Measurements from ENCODE around the gene ACTL8. TPM values are rescaled to one million over a fixed set of nuclear protein-coding genes. Genes with fewer than 3 reads are reported as not detected.

The ACTL8 gene, protein sequence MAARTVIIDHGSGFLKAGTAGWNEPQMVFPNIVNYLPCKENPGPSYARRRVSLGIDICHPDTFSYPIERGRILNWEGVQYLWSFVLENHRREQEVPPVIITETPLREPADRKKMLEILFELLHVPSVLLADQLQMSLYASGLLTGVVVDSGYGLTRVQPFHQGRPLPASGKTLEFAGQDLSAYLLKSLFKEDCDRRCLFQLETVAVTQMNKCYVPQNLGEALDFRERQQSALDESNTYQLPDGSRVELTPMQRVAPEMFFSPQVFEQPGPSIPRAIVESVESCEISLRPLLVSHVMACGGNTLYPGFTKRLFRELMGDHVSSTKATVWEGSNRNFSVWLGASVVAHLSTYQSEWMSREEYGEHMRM
- total RNA-seq: not detected in 2 replicates

GRCh38 chr1:17755120-17755519 lies at the start of gene ACTL8:
ACTL8 (plus strand) TSS chr1:17755333; CDS start chr1:17823009, 67,676 bp downstream.
- DNase-seq (ENCODE audit: low read depth, low spot score): no peak

DNA sequence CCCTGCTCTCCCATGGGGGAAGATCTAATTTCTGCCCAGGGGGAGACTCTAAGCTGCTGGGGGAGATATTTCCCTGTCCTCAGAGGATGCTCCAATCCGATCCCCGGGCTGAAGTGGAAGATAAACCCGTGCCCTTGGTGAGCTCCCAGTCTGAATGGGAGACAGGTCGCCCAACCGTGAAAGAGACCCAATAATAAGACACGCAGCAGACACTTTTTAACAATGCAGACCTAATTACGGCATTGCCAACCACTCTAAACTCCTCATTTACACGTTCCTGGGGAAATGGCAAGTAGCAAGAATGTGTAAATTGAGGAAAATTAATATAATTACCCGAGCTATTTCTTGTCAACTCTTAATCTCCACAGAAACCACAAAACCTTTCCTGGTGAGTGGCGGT lies 48.7 kb upstream of the ACTL8 start:
- no peak for DNase-seq (ENCODE audit: low read depth, low spot score)

DNA sequence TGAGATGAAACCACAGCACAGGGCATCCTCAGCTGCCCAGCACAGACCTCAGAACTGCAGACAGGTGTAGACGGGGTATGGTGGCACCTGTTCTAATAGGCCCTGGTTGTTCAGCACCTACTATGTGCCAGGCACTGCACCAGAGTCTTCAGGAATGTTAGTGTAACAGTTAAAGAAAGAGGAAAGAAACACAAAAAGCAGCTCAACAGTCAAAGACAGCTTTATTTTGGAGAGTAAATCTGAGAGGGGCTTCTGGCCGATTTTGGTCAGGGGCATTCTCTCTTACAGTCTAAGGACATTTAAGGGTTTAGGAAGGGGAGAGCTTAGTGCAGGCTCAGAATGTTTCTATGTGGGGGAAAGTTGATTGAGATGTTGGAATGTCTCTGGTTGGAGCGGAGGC lies 45.2 kb upstream of the ACTL8 start:
- no peak for DNase-seq (ENCODE audit: low read depth, low spot score)

DNA sequence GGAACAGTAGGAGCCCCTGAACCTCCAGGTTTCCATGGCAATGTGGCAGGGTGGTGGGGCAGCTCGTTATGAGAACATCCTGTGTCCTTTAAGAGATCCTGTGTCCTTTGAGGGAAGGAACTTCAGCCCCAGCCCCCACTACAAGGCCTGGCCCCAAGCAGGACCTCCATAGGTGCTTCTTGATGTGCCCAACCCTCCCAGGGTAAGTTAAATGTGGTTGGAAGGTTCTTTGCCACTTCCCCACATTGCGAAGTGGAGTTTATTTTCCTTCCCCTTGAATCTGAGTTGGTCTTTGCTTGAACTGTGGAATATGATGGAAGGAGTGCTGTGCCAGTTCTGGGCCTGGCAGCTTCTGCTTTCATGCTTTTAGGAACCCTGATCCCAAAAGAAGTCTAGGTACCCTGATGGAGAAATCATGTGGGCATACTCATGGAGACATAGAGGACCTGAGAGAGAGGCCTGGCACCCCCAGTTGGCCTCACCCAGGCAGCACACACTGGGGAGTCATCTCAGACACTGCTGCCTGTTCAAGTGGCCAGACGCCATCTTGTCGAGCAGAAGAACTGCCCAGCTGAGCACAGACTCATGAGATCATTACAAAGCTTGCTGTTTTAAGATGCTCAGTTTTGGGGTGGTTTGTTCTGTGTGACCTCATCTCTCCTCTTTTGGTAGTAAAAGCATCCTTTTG lies 44.1 kb upstream of the ACTL8 start:
- DNase-seq (ENCODE audit: low read depth, low spot score): no peak

GRCh38 chr1:17711577-17711910 lies 43.6 kb upstream of the ACTL8 start:
- no peak for DNase-seq (ENCODE audit: low read depth, low spot score)

DNA sequence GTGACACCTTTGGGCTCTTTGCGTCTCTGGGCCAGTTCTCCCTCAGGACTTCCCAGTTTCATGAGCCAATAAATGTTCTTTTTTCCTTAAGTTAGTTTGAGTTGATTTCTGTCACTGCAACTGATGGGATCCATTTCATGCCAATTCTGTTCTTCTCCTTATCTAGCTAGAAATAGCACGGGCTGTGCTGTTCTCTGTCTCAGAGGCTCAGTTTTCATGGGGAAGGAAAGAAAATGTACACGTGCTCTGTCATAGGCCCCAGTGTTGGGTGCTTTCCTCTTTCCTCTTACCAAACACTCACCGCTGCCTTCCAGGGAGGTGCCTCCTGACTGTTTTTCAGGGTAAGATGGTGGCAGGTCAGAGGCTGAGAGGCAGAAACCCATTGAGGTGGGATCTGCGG lies 43.2 kb upstream of the ACTL8 start:
- DNase-seq (ENCODE audit: low read depth, low spot score): no peak

DNA sequence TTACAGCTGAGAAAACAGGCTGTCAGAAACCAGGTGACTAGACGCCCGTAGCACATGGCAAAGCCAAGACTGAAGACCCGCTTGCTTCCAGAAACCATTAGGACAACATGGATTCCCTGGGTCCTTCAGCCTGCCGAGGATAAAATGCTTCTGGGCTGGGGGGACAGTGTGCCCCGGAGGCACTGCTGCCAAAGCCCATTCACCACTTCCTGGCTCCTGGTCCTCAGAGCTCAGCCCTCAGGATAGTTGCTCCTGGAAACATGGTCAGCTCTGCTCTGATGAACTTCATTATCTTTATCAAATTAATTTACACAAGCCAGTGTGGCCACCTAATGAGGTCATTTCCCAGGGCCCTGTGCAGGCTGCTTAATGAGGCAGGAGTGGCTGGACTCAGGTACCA lies 41.1 kb upstream of the ACTL8 start:
- no peak for DNase-seq (ENCODE audit: low read depth, low spot score)

GRCh38 chr1:17717594-17718535 lies 37.3 kb upstream of the ACTL8 start:
- no peak for DNase-seq (ENCODE audit: low read depth, low spot score)

- DNase-seq (ENCODE audit: low read depth, low spot score): no peak
These were observed 35.3 kb upstream of the ACTL8 start for GRCh38 chr1:17719874-17720273.

DNA sequence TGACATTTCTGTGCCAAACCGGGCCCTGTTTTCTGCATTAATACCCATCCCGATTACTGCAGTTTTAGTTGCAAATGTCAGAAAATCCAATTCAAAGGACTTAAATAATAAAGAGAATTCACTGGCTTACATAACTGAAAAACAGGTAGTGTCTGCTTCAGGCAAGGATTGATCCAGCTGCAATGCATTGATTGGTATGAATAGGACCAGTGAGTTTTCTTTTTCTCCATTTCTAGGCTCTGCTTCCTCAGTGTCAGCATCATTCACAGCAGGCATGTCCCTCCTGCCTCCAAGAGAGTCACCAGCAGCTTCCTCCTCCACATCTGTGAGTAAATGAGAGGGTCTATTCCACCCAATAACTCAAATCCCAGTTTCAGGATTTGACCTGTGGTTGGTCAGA lies 33.7 kb upstream of the ACTL8 start:
- no peak for DNase-seq (ENCODE audit: low read depth, low spot score)

DNA sequence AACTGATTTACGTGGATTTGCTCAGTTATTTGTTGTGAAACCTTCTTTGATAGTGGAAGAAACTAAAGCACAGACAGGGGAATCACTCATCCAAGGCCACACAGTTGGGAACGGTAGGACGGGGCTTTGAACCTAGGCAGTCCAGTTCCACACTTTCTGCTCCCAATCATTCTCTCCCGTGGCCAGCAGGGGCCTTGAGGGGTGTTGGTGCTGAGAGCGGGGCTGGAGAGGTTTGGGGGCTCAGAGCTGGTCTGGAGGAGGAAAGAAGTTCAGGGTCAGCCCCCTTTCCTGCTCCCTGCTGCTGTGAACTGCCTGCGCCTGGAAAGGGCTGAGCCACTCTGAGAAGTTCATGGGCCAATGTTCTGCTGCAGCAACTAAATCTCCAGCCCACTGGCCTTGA lies 31.4 kb upstream of the ACTL8 start:
- no peak for DNase-seq (ENCODE audit: low read depth, low spot score)

DNA sequence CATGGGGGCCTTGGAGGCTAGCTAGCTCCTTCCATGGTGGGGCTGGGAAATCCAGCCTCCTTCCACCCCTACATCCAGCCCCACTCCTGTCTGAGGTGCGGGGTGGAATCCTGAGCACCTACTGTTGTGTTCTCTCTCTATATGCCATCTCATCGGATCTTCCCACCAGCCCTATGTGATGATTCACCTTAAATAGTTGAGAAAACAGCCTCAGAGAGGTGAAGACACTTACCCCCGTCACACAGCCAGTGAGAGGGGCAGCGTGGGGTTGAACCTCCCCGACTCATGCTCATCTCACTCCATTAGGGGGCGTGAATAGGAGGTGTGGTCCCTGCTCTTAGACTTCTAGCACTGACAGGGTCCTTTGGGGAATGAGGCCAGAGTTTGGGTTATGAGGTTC lies 31.0 kb upstream of the ACTL8 start:
- no peak for DNase-seq (ENCODE audit: low read depth, low spot score)

DNA sequence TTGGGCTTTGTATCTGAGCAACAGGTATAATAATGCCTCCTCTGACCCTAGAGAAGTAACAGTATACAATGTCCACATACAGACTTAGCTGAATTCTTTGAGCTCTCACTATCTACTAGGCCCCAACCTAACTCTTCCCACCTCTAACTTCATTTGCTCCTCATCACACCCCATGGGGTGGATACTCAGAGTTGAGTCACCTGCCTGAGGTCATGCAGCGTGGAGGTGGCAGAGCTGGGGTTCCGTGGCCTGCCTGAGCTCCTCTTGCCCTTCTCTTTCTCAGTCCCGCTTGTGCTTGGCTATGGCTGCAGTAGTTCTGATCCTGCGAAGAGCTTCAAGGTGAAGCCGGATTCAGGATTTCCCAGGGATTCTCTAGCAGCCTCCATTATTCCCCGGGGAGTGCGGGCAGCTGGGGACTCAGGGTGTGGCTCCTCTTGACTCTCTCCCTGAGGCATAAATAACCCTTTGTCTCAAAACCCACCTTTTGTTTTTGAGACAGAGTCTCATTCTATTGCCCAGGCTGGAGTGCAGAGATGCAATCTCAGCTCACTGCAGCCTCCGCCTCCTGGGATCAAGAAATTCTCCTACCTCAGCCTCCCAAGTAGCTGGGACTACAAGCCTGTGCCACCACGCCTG lies 29.9 kb upstream of the ACTL8 start:
- no peak for DNase-seq (ENCODE audit: low read depth, low spot score)

- DNase-seq (ENCODE audit: low read depth, low spot score): no peak
These were observed 29.1 kb upstream of the ACTL8 start for GRCh38 chr1:17725811-17726582.

DNA sequence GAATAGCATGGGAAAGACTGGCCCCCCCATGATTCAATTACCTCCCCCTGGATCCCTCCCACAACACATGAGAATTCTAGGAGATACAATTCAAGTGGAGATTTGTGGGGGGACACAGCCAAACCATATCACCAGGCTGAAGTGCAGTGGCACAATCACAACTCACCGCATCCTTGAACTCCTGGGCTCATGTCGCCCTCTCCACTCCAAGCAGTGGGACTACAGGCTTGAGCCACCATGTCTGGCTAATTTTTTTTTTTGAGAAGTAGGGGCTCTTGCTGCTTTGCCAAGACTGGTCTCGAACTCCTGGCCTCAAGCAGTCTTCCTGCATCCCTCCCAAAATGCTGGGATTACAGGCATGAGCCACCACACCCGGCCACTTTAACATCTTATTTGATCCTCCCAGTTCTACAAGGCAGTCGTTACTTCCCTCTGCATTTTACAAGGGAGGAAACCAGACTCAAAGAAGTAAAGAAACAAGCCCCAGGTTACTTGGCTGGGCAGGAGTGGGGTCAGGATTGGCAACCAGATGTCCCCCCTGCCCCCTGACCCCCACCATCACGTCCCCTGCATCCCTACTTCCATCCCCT lies 26.9 kb upstream of the ACTL8 start:
- no peak for DNase-seq (ENCODE audit: low read depth, low spot score)

GRCh38 chr1:17729248-17729647 lies 25.9 kb upstream of the ACTL8 start:
- no peak for DNase-seq (ENCODE audit: low read depth, low spot score)

- no peak for DNase-seq (ENCODE audit: low read depth, low spot score)
These were observed 25.2 kb upstream of the ACTL8 start for GRCh38 chr1:17729909-17730308.

DNA sequence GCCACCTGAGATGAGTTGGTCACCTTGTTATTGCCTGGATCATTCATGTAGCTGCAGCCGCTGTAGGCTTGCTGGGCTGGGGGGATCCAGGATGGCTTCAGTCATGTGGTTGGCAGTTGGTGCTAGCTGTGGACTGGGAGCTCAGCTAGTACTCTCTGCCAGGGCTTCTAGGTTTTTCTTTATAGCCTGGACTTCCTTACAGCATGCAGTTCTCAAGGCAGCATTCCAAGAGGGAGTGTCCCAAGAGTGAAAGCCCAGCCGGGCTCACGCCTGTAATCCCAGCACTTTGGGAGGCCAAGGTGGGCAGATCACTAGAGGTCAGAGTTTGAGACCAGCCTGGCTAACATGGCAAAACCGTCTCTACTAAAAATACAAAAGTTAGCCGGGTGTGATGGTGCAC lies 23.7 kb upstream of the ACTL8 start:
- no peak for DNase-seq (ENCODE audit: low read depth, low spot score)

DNA sequence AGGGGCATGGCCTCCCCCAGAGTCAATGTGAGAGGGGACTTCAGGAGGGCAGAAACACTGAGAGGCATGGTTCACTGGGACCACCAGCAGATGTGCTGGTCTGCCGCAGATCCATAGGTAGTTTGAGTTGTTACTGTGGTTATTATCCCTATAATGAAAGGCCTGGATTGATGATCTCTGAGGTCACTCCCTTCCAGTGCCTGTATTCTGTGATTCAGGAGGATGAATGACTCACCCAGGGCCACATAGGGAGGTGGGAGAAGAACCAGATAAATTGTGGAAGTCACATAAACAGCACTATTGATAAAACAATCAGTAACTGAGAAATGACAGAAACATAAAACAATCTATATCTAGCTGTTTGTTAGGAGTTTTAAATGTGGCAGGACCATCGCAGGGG lies 22.7 kb upstream of the ACTL8 start:
- no peak for DNase-seq (ENCODE audit: low read depth, low spot score)

DNA sequence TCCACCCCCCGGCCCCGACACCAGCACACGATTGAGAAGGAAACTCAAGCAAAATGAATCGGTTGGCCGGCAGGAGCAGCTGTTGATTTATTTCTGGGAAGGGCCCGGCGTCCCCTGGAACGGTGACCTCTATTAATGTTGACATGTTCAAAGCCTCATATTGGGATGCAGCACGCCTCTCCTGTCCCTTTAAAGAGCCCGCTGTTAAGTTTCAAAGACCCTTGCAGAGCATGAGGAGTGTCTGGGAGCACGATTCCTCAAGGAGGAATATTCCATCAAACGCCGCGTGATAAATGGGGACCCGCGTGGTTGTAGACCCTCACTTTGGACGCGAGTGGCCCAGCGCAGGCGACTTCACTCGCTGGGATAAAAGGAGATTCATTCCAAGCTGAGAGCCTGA lies 21.5 kb upstream of the ACTL8 start:
- no peak for DNase-seq (ENCODE audit: low read depth, low spot score)

GRCh38 chr1:17734609-17735008 lies 20.5 kb upstream of the ACTL8 start:
- DNase-seq (ENCODE audit: low read depth, low spot score): no peak
